ENCODE results near the gene TMEM181.

Gene TMEM181

GRCh38 chr6:158635427-158636073 is 75.7 kb downstream of the TMEM181 start:
- Histone ChIP-seq H3K4me3 (ENCODE audit: low read depth in 1 of 2, low read length in 2 of 2) (no peak overlapping the region), H3K9me3 (ENCODE audit: control insufficient read depth in 1 of 2, low read length in 2 of 2) (no peaks in the 10 kb centered on the region), H3K27me3 (ENCODE audit: low read depth, low read length) (no peaks in the 10 kb centered on the region), H3K36me3 (ENCODE audit: control insufficient read depth in 1 of 2, insufficient read depth in 2 of 2, low read length in 2 of 2) (peaks cover 34 to 50% of the 10 kb centered on the region in 2 donors), H3K4me1 (ENCODE audit: control insufficient read depth in 1 of 2, insufficient read depth in 2 of 2, low read length in 2 of 2) (peaks cover 5 to 13% of the 10 kb centered on the region in 2 donors), H3K27ac (ENCODE audit: low read length) (no peak overlapping the region)

- H3K4me3 ChIP-seq (ENCODE audit: low read depth in 1 of 2, low read length in 2 of 2) = no peak overlapping the region
- peaks cover under 1 to 12% of the 10 kb centered on the region in 2 donors for H3K4me1 ChIP-seq (ENCODE audit: control insufficient read depth in 1 of 2, insufficient read depth in 2 of 2, low read length in 2 of 2)
- peaks cover 36 to 53% of the 10 kb centered on the region in 2 donors for H3K36me3 ChIP-seq (ENCODE audit: control insufficient read depth in 1 of 2, insufficient read depth in 2 of 2, low read length in 2 of 2)
- H3K9me3 ChIP-seq (ENCODE audit: control insufficient read depth in 1 of 2, low read length in 2 of 2) = no peaks in the 10 kb centered on the region
- no peaks in the 10 kb centered on the region for H3K27me3 ChIP-seq (ENCODE audit: low read depth, low read length)
- no peak overlapping the region for H3K27ac ChIP-seq (ENCODE audit: low read length)
These were observed 76.9 kb downstream of the TMEM181 start for GRCh38 chr6:158636778-158637177.

GRCh38 chr6:158638324-158638854 is 78.5 kb downstream of the TMEM181 start:
- Histone ChIP-seq H3K27me3 (ENCODE audit: low read depth, low read length) (no peaks in the 10 kb centered on the region), H3K27ac (ENCODE audit: low read length) (no peak overlapping the region), H3K36me3 (ENCODE audit: control insufficient read depth in 1 of 2, insufficient read depth in 2 of 2, low read length in 2 of 2) (peaks cover 24 to 48% of the 10 kb centered on the region in 2 donors), H3K4me1 (ENCODE audit: control insufficient read depth in 1 of 2, insufficient read depth in 2 of 2, low read length in 2 of 2) (peaks cover 16 to 27% of the 10 kb centered on the region in 2 donors), H3K4me3 (ENCODE audit: low read depth in 1 of 2, low read length in 2 of 2) (no peak overlapping the region), H3K9me3 (ENCODE audit: control insufficient read depth in 1 of 2, low read length in 2 of 2) (no peaks in the 10 kb centered on the region)

- Histone ChIP-seq H3K36me3 (ENCODE audit: control insufficient read depth in 1 of 2, insufficient read depth in 2 of 2, low read length in 2 of 2) (peaks cover 26 to 43% of the 10 kb centered on the region in 2 donors), H3K4me1 (ENCODE audit: control insufficient read depth in 1 of 2, insufficient read depth in 2 of 2, low read length in 2 of 2) (peaks cover 16 to 27% of the 10 kb centered on the region in 2 donors), H3K27me3 (ENCODE audit: low read depth, low read length) (no peaks in the 10 kb centered on the region), H3K4me3 (ENCODE audit: low read depth in 1 of 2, low read length in 2 of 2) (no peak overlapping the region), H3K9me3 (ENCODE audit: control insufficient read depth in 1 of 2, low read length in 2 of 2) (no peaks in the 10 kb centered on the region), H3K27ac (ENCODE audit: low read length) (no peak overlapping the region)
These were observed 79.2 kb downstream of the TMEM181 start for GRCh38 chr6:158639056-158639455.

- H3K4me1 ChIP-seq (ENCODE audit: control insufficient read depth in 1 of 2, insufficient read depth in 2 of 2, low read length in 2 of 2) = peaks cover 16 to 27% of the 10 kb centered on the region in 2 donors
- H3K9me3 ChIP-seq (ENCODE audit: control insufficient read depth in 1 of 2, low read length in 2 of 2) = no peaks in the 10 kb centered on the region
- H3K27ac ChIP-seq (ENCODE audit: low read length) = no peak overlapping the region
- no peaks in the 10 kb centered on the region for H3K27me3 ChIP-seq (ENCODE audit: low read depth, low read length)
- H3K4me3 ChIP-seq (ENCODE audit: low read depth in 1 of 2, low read length in 2 of 2) = no peak overlapping the region
- H3K36me3 ChIP-seq (ENCODE audit: control insufficient read depth in 1 of 2, insufficient read depth in 2 of 2, low read length in 2 of 2) = peaks cover 25 to 32% of the 10 kb centered on the region in 2 donors
These were observed 80.6 kb downstream of the TMEM181 start for GRCh38 chr6:158640519-158640918.

- Histone ChIP-seq H3K9me3 (ENCODE audit: control insufficient read depth in 1 of 2, low read length in 2 of 2) (no peaks in the 10 kb centered on the region), H3K4me3 (ENCODE audit: low read depth in 1 of 2, low read length in 2 of 2) (peak overlapping the region in 1 of 2 donors; percentile 76), H3K27me3 (ENCODE audit: low read depth, low read length) (no peaks in the 10 kb centered on the region), H3K4me1 (ENCODE audit: control insufficient read depth in 1 of 2, insufficient read depth in 2 of 2, low read length in 2 of 2) (peaks cover 16 to 27% of the 10 kb centered on the region in 2 donors), H3K36me3 (ENCODE audit: control insufficient read depth in 1 of 2, insufficient read depth in 2 of 2, low read length in 2 of 2) (peaks cover 12 to 21% of the 10 kb centered on the region in 2 donors), H3K27ac (ENCODE audit: low read length) (peak overlapping the region; percentile 92)
These were observed 82.3 kb downstream of the TMEM181 start for GRCh38 chr6:158642097-158642601.

- Histone ChIP-seq H3K27ac (ENCODE audit: low read length) (peak overlapping the region; percentile 92), H3K27me3 (ENCODE audit: low read depth, low read length) (no peaks in the 10 kb centered on the region), H3K4me1 (ENCODE audit: control insufficient read depth in 1 of 2, insufficient read depth in 2 of 2, low read length in 2 of 2) (peaks cover 16 to 27% of the 10 kb centered on the region in 2 donors), H3K36me3 (ENCODE audit: control insufficient read depth in 1 of 2, insufficient read depth in 2 of 2, low read length in 2 of 2) (peaks cover 10 to 15% of the 10 kb centered on the region in 2 donors), H3K4me3 (ENCODE audit: low read depth in 1 of 2, low read length in 2 of 2) (peak overlapping the region; percentile 75 to 76), H3K9me3 (ENCODE audit: control insufficient read depth in 1 of 2, low read length in 2 of 2) (no peaks in the 10 kb centered on the region)
These were observed 83.9 kb downstream of the TMEM181 start for GRCh38 chr6:158643836-158644230.

- Histone ChIP-seq H3K27me3 (ENCODE audit: low read depth, low read length) (no peaks in the 10 kb centered on the region), H3K4me3 (ENCODE audit: low read depth in 1 of 2, low read length in 2 of 2) (peak within 1 kb of the TSS; percentile 75 to 76), H3K27ac (ENCODE audit: low read length) (peak within 1 kb of the TSS; percentile 92), H3K9me3 (ENCODE audit: control insufficient read depth in 1 of 2, low read length in 2 of 2) (no peaks in the 10 kb centered on the region), H3K36me3 (ENCODE audit: control insufficient read depth in 1 of 2, insufficient read depth in 2 of 2, low read length in 2 of 2) (peaks cover 10 to 14% of the 10 kb centered on the region in 2 donors), H3K4me1 (ENCODE audit: control insufficient read depth in 1 of 2, insufficient read depth in 2 of 2, low read length in 2 of 2) (peaks cover 16 to 27% of the 10 kb centered on the region in 2 donors)
These were observed 84.6 kb downstream of the TMEM181 start, which contains the start of gene DYNLT1 for GRCh38 chr6:158644231-158645063. DYNLT1 (minus strand) TSS chr6:158644743; CDS start chr6:158644708, 35 bp downstream.

GRCh38 chr6:158645064-158646022 is 85.5 kb downstream of the TMEM181 start:
- H3K27me3 ChIP-seq (ENCODE audit: low read depth, low read length) = no peaks in the 10 kb centered on the region
- H3K4me3 ChIP-seq (ENCODE audit: low read depth in 1 of 2, low read length in 2 of 2) = peak overlapping the region; percentile 75 to 76
- peaks cover 16 to 25% of the 10 kb centered on the region in 2 donors for H3K4me1 ChIP-seq (ENCODE audit: control insufficient read depth in 1 of 2, insufficient read depth in 2 of 2, low read length in 2 of 2)
- peaks cover 5 to 10% of the 10 kb centered on the region in 2 donors for H3K36me3 ChIP-seq (ENCODE audit: control insufficient read depth in 1 of 2, insufficient read depth in 2 of 2, low read length in 2 of 2)
- peak overlapping the region; percentile 92 for H3K27ac ChIP-seq (ENCODE audit: low read length)
- H3K9me3 ChIP-seq (ENCODE audit: control insufficient read depth in 1 of 2, low read length in 2 of 2) = no peaks in the 10 kb centered on the region

GRCh38 chr6:158646023-158646910 is 86.4 kb downstream of the TMEM181 start:
- Histone ChIP-seq H3K9me3 (ENCODE audit: control insufficient read depth in 1 of 2, low read length in 2 of 2) (no peaks in the 10 kb centered on the region), H3K4me3 (ENCODE audit: low read depth in 1 of 2, low read length in 2 of 2) (no peak overlapping the region), H3K36me3 (ENCODE audit: control insufficient read depth in 1 of 2, insufficient read depth in 2 of 2, low read length in 2 of 2) (peaks cover 0 to 6% of the 10 kb centered on the region in 2 donors), H3K4me1 (ENCODE audit: control insufficient read depth in 1 of 2, insufficient read depth in 2 of 2, low read length in 2 of 2) (peaks cover 16 to 20% of the 10 kb centered on the region in 2 donors), H3K27me3 (ENCODE audit: low read depth, low read length) (no peaks in the 10 kb centered on the region), H3K27ac (ENCODE audit: low read length) (no peak overlapping the region)

Measured in muscle layer of duodenum (tissue), 2 donors.